Astrocyte (in vitro differentiated cells and primary cell): Measurements from ENCODE around the gene CSF2RB. TPM values are rescaled to one million over a fixed set of nuclear protein-coding genes. Genes with fewer than 3 reads are reported as not detected.

Experiments
- DNase-seq: peaks from one replicate; pipeline ENCODE4 v3.0.0-alpha.2; 2010; ENCODE audit warnings: low read depth
- FAIRE-seq: peaks from 2 replicates; lab custom pipeline; 2011; peaks lifted over from hg19 to GRCh38; lab: Jason Lieb, UNC
- H2AFZ ChIP-seq: 2 replicates; pipeline ENCODE4 v1.6.0; 2012; ENCODE audit warnings: low read depth, low read length, inconsistent platforms
- H3K27ac ChIP-seq: 2 replicates; pipeline ENCODE4 v1.5.1; 2011; ENCODE audit warnings: low read depth, low read length, inconsistent platforms
- H3K27me3 ChIP-seq: 2 replicates; pipeline ENCODE4 v1.6.0; 2011; ENCODE audit warnings: low read length, inconsistent platforms; ENCODE audit not compliant: insufficient read depth
- H3K36me3 ChIP-seq: 2 replicates; pipeline ENCODE4 v1.5.1; 2011; ENCODE audit warnings: low read length, inconsistent platforms; ENCODE audit not compliant: insufficient read depth
- H3K4me1 ChIP-seq: 2 replicates; pipeline ENCODE4 v1.5.1; 2011; ENCODE audit warnings: low read length, inconsistent platforms; ENCODE audit not compliant: insufficient read depth
- H3K4me2 ChIP-seq: 2 replicates; pipeline ENCODE4 v1.6.0; 2012; ENCODE audit warnings: low read length, inconsistent platforms
- H3K4me3 ChIP-seq: 2 replicates; pipeline ENCODE4 v1.5.1; 2011; ENCODE audit warnings: low read depth, mild to moderate bottlenecking, low read length, inconsistent platforms; ENCODE audit not compliant: insufficient read depth
- H3K79me2 ChIP-seq: 2 replicates; pipeline ENCODE4 v1.6.0; 2012; ENCODE audit warnings: mild to moderate bottlenecking, low read length, inconsistent platforms; ENCODE audit not compliant: insufficient read depth
- H3K9ac ChIP-seq: 2 replicates; pipeline ENCODE4 v1.6.0; 2012; ENCODE audit warnings: mild to moderate bottlenecking, low read length, inconsistent platforms
- H3K9me3 ChIP-seq: 2 replicates; pipeline ENCODE4 v1.5.1; 2012; ENCODE audit warnings: low read depth, mild to moderate bottlenecking, low read length, inconsistent platforms; ENCODE audit not compliant: insufficient read depth
- H4K20me1 ChIP-seq: 2 replicates; pipeline ENCODE4 v1.6.0; 2012; ENCODE audit warnings: low read length, inconsistent platforms; ENCODE audit not compliant: insufficient read depth
- H3K27ac Mint-ChIP-seq: one replicate; pipeline ENCODE4 v1.8.0; 2021; ENCODE audit warnings: mild to moderate bottlenecking, mixed read lengths; ENCODE audit not compliant: unreplicated experiment
- H3K27me3 Mint-ChIP-seq: one replicate; pipeline ENCODE4 v1.8.0; 2021; ENCODE audit warnings: low read depth, mixed read lengths; ENCODE audit not compliant: unreplicated experiment
- H3K36me3 Mint-ChIP-seq: one replicate; pipeline ENCODE4 v1.8.0; 2021; ENCODE audit warnings: low read depth, mixed read lengths; ENCODE audit not compliant: unreplicated experiment
- H3K4me1 Mint-ChIP-seq: one replicate; pipeline ENCODE4 v1.8.0; 2021; ENCODE audit warnings: low read depth, mixed read lengths; ENCODE audit not compliant: unreplicated experiment
- H3K4me3 Mint-ChIP-seq: one replicate; pipeline ENCODE4 v1.8.0; 2021; ENCODE audit warnings: mild to moderate bottlenecking, moderate library complexity, mixed read lengths; ENCODE audit not compliant: unreplicated experiment
- H3K9me3 Mint-ChIP-seq: one replicate; pipeline ENCODE4 v1.8.0; 2021; ENCODE audit warnings: mild to moderate bottlenecking, mixed read lengths; ENCODE audit not compliant: unreplicated experiment
- EZH2 ChIP-seq: IDR thresholded peaks from 2 replicates; pipeline ENCODE4 v1.6.1; 2012; ENCODE audit warnings: mild to moderate bottlenecking, low read length, inconsistent platforms; ENCODE audit not compliant: insufficient read depth
- total RNA-seq: library from RNA; stranded (reverse); gene quantifications from 2 replicates; pipeline ENCODE4 v1.2.1, GENCODE V29; 2021
- TF ChIP-seq, protein P1 (sequence below): IDR thresholded peaks from 2 replicates; pipeline ENCODE4 v1.5.1; 2011; ENCODE audit warnings: low read depth, mild to moderate bottlenecking, inconsistent platforms, low read length, moderate library complexity; ENCODE audit not compliant: insufficient read depth

Gene CSF2RB
- total RNA-seq, 1 donor from 2014 or later: 0.09 TPM

DNA sequence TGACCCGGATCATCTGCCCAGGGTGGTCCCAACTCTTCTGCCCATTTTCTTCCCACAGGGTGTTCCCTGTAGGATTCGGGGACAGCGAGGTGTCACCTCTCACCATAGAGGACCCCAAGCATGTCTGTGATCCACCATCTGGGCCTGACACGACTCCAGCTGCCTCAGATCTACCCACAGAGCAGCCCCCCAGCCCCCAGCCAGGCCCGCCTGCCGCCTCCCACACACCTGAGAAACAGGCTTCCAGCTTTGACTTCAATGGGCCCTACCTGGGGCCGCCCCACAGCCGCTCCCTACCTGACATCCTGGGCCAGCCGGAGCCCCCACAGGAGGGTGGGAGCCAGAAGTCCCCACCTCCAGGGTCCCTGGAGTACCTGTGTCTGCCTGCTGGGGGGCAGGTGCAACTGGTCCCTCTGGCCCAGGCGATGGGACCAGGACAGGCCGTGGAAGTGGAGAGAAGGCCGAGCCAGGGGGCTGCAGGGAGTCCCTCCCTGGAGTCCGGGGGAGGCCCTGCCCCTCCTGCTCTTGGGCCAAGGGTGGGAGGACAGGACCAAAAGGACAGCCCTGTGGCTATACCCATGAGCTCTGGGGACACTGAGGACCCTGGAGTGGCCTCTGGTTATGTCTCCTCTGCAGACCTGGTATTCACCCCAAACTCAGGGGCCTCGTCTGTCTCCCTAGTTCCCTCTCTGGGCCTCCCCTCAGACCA lies 24.0 kb downstream of the CSF2RB start:
- Histone ChIP-seq H3K4me2 (no peak overlapping the region), H3K4me3 (no peak overlapping the region), H3K79me2 (no peaks in the 10 kb centered on the region), H4K20me1 (no peaks in the 10 kb centered on the region), H2AFZ (no peak overlapping the region), H3K36me3 (no peaks in the 10 kb centered on the region), H3K27ac (no peak overlapping the region), H3K9ac (no peak overlapping the region), H3K4me1 (no peaks in the 10 kb centered on the region), H3K9me3 (no peaks in the 10 kb centered on the region), H3K27me3 (peaks cover 5% of the 10 kb centered on the region)
- Mint-ChIP-seq H3K4me1 (no peaks in the 10 kb centered on the region), H3K27me3 (peaks cover 33% of the 10 kb centered on the region), H3K9me3 (peaks cover 5% of the 10 kb centered on the region), H3K4me3 (no peak overlapping the region), H3K27ac (no peak overlapping the region), H3K36me3 (no peaks in the 10 kb centered on the region)
- TF ChIP-seq EZH2: no peak
- TF ChIP-seq, protein P1, sequence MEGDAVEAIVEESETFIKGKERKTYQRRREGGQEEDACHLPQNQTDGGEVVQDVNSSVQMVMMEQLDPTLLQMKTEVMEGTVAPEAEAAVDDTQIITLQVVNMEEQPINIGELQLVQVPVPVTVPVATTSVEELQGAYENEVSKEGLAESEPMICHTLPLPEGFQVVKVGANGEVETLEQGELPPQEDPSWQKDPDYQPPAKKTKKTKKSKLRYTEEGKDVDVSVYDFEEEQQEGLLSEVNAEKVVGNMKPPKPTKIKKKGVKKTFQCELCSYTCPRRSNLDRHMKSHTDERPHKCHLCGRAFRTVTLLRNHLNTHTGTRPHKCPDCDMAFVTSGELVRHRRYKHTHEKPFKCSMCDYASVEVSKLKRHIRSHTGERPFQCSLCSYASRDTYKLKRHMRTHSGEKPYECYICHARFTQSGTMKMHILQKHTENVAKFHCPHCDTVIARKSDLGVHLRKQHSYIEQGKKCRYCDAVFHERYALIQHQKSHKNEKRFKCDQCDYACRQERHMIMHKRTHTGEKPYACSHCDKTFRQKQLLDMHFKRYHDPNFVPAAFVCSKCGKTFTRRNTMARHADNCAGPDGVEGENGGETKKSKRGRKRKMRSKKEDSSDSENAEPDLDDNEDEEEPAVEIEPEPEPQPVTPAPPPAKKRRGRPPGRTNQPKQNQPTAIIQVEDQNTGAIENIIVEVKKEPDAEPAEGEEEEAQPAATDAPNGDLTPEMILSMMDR: no peak
- no peak for DNase-seq
- FAIRE-seq: no peak

DNA sequence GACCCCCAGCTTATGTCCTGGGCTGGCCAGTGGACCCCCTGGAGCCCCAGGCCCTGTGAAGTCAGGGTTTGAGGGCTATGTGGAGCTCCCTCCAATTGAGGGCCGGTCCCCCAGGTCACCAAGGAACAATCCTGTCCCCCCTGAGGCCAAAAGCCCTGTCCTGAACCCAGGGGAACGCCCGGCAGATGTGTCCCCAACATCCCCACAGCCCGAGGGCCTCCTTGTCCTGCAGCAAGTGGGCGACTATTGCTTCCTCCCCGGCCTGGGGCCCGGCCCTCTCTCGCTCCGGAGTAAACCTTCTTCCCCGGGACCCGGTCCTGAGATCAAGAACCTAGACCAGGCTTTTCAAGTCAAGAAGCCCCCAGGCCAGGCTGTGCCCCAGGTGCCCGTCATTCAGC lies 24.6 kb downstream of the CSF2RB start:
- Mint-ChIP-seq H3K4me3 (no peak overlapping the region), H3K27ac (no peak overlapping the region), H3K27me3 (peaks cover 28% of the 10 kb centered on the region), H3K4me1 (no peaks in the 10 kb centered on the region), H3K9me3 (peaks cover 5% of the 10 kb centered on the region), H3K36me3 (no peaks in the 10 kb centered on the region)
- no peak for TF ChIP-seq EZH2
- TF ChIP-seq, protein P1: no peak
- no peak overlapping the region for H3K4me3 ChIP-seq
- no peaks in the 10 kb centered on the region for H3K9me3 ChIP-seq
- no peak overlapping the region for H2AFZ ChIP-seq
- DNase-seq (no peak), FAIRE-seq (no peak)
- no peaks in the 10 kb centered on the region for H3K36me3 ChIP-seq
- peaks cover 5% of the 10 kb centered on the region for H3K27me3 ChIP-seq
- no peaks in the 10 kb centered on the region for H3K79me2 ChIP-seq
- no peak overlapping the region for H3K9ac ChIP-seq
- H4K20me1 ChIP-seq: no peaks in the 10 kb centered on the region
- no peak overlapping the region for H3K27ac ChIP-seq
- H3K4me1 ChIP-seq: no peaks in the 10 kb centered on the region
- H3K4me2 ChIP-seq: no peak overlapping the region

DNA sequence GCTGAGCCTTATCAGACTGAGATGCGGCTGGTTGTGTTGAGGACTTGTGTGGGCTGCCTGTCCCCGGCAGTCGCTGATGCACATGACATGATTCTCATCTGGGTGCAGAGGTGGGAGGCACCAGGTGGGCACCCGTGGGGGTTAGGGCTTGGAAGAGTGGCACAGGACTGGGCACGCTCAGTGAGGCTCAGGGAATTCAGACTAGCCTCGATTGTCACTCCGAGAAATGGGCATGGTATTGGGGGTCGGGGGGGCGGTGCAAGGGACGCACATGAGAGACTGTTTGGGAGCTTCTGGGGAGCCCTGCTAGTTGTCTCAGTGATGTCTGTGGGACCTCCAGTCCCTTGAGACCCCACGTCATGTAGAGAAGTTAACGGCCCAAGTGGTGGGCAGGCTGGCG lies 25.5 kb downstream of the CSF2RB start:
- Mint-ChIP-seq H3K4me1 (no peaks in the 10 kb centered on the region), H3K27ac (no peak overlapping the region), H3K36me3 (no peaks in the 10 kb centered on the region), H3K9me3 (peaks cover 7% of the 10 kb centered on the region), H3K4me3 (no peak overlapping the region), H3K27me3 (peaks cover 27% of the 10 kb centered on the region)
- H3K27ac ChIP-seq: no peak overlapping the region
- no peak overlapping the region for H3K4me3 ChIP-seq
- H3K9ac ChIP-seq: no peak overlapping the region
- H3K9me3 ChIP-seq: no peaks in the 10 kb centered on the region
- TF ChIP-seq, protein P1: no peak
- TF ChIP-seq EZH2: no peak
- no peaks in the 10 kb centered on the region for H3K4me1 ChIP-seq
- peaks cover 5% of the 10 kb centered on the region for H3K27me3 ChIP-seq
- H3K79me2 ChIP-seq: no peaks in the 10 kb centered on the region
- no peak for DNase-seq
- H2AFZ ChIP-seq: no peak overlapping the region
- FAIRE-seq: no peak
- no peaks in the 10 kb centered on the region for H4K20me1 ChIP-seq
- no peak overlapping the region for H3K4me2 ChIP-seq
- no peaks in the 10 kb centered on the region for H3K36me3 ChIP-seq
